Transverse colon (tissue), 4 donors: ENCODE results near the gene SCRG1.

Experiments
- CTCF ChIP-seq, 5 experiments: fragments of 200-600 bp in 3 of 5; fragments of 450-650 bp in 2 of 5; sonication (generic) in 3 of 5; IDR thresholded peaks; 1 replicate in 2 of 5; 2 replicates in 3 of 5; pipeline ENCODE4 v1.5.1; 2016 to 2017; ENCODE audit warnings: antibody characterized with exemption in 5 of 5, inconsistent platforms in 3 of 5, mild to moderate bottlenecking in 2 of 5, moderate library complexity in 1 of 5
- EP300 ChIP-seq: sonication (generic); formaldehyde crosslinking; IDR thresholded peaks from one replicate; pipeline ENCODE4 v1.6.1; 2017; ENCODE audit warnings: antibody characterized with exemption, low read depth
- POLR2AphosphoS5 ChIP-seq, 3 donors: sonication (generic); formaldehyde crosslinking; IDR thresholded peaks; one replicate each; pipeline ENCODE4 v1.6.1; 2016; ENCODE audit warnings: antibody characterized with exemption in 3 of 3

- no peak for TF ChIP-seq CTCF (IDR thresholded peaks at IDR 0.05)
- TF ChIP-seq POLR2AphosphoS5 (IDR thresholded peaks at IDR 0.05), result peak in 2 of 3 donors; percentile 69 to 72
- TF ChIP-seq EP300, result no peak
These were observed 63.8 kb downstream of the SCRG1 start for GRCh38 chr4:173334891-173335752.
